ENCODE data around the gene TLE6.

DNA sequence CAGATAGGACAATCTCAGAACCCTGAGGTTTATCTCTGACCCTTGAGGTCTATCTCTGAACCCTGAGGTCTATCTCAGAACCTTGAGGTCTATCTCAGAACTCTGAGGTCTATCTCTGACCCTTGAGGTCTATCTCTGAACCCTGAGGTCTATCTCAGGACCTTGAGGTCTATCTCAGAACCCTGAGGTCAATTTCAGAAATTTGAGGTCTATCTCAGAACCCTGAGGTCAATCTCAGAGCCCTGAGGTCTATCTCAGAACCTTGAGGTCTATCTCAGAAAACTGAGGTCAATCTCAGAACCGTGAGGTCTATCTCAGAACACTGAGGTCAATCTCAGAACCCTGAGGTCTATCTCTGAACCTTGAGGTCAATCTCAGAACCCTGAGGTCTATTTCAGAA, 49.4 kb downstream of the TLE6 start:
- TF ChIP-seq, protein P1, sequence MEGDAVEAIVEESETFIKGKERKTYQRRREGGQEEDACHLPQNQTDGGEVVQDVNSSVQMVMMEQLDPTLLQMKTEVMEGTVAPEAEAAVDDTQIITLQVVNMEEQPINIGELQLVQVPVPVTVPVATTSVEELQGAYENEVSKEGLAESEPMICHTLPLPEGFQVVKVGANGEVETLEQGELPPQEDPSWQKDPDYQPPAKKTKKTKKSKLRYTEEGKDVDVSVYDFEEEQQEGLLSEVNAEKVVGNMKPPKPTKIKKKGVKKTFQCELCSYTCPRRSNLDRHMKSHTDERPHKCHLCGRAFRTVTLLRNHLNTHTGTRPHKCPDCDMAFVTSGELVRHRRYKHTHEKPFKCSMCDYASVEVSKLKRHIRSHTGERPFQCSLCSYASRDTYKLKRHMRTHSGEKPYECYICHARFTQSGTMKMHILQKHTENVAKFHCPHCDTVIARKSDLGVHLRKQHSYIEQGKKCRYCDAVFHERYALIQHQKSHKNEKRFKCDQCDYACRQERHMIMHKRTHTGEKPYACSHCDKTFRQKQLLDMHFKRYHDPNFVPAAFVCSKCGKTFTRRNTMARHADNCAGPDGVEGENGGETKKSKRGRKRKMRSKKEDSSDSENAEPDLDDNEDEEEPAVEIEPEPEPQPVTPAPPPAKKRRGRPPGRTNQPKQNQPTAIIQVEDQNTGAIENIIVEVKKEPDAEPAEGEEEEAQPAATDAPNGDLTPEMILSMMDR (IDR thresholded peaks at IDR 0.05 in 2 of 3, conservative IDR thresholded peaks at IDR 0.05 in 1 of 3; ENCODE audit: control insufficient read depth in 2 of 3, extremely low read depth in 1 of 3, insufficient read depth in 1 of 3, low read depth in 3 of 3, low read length in 3 of 3), result no peak
- TF ChIP-seq YY1 (IDR thresholded peaks at IDR 0.05; ENCODE audit: low read depth, low read length) (no peak), HCFC1 (IDR thresholded peaks at IDR 0.05; ENCODE audit: low read length) (no peak), EZH2 (IDR thresholded peaks at IDR 0.05; ENCODE audit: borderline replicate concordance, control insufficient read depth, low read depth, low read length) (no peak), ZNF274 (IDR thresholded peaks at IDR 0.05; ENCODE audit: insufficient read depth, insufficient read length) (no peak), POLR2A (IDR thresholded peaks at IDR 0.05; ENCODE audit: low read depth, low read length) (no peak)
- TF ChIP-seq, protein P2, sequence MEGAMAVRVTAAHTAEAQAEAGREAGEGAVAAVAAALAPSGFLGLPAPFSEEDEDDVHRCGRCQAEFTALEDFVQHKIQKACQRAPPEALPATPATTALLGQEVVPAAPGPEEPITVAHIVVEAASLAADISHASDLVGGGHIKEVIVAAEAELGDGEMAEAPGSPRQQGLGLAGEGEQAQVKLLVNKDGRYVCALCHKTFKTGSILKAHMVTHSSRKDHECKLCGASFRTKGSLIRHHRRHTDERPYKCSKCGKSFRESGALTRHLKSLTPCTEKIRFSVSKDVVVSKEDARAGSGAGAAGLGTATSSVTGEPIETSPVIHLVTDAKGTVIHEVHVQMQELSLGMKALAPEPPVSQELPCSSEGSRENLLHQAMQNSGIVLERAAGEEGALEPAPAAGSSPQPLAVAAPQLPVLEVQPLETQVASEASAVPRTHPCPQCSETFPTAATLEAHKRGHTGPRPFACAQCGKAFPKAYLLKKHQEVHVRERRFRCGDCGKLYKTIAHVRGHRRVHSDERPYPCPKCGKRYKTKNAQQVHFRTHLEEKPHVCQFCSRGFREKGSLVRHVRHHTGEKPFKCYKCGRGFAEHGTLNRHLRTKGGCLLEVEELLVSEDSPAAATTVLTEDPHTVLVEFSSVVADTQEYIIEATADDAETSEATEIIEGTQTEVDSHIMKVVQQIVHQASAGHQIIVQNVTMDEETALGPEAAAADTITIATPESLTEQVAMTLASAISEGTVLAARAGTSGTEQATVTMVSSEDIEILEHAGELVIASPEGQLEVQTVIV (IDR thresholded peaks at IDR 0.05; ENCODE audit: borderline replicate concordance, partially characterized antibody), result no peak

All from GM12878 (cell line).